HCT116 (cell line): Measurements from ENCODE around the gene CLPTM1L. TPM values are rescaled to one million over a fixed set of nuclear protein-coding genes. Genes with fewer than 3 reads are reported as not detected.
"Not testable (repeated sequence)": the region's sequence is repeated elsewhere in the genome, so short reads cannot be mapped to it uniquely, and the experiment has no call there.

Experiments
- ATAC-seq: fragments of 200-7000 bp; cut with Tn5 transposase; 2 replicates; pipeline ENCODE4 v1.9.1; 2020; ENCODE audit warnings: mild to moderate bottlenecking, moderate library complexity
- BruUV-seq: library from RNA; stranded (reverse); fragments of 400-500 nt; replicated peaks from 2 replicates; lab custom pipeline; 2021; lab: Mats Ljungman, UMichigan
- CTCF ChIA-PET: fragments of 300-600 bp; sonication (Branson Sonifier 250); formaldehyde crosslinking; loops from one replicate; lab custom pipeline; 2021; ENCODE audit warnings: antibody characterized with exemption; lab: Charles Lee
- POLR2A ChIA-PET: fragments of 300-600, 350-600 bp; sonication (Branson Sonifier 250); formaldehyde crosslinking; loops from one replicate; lab custom pipeline; 2021; ENCODE audit warnings: antibody characterized with exemption; lab: Charles Lee
- RAD21 ChIA-PET, 2 experiments: fragments of 300-600 bp; sonication (Branson Sonifier 250); formaldehyde crosslinking; loops; one replicate each; lab custom pipeline; 2023; ENCODE audit warnings: low total read pairs in 2 of 2; ENCODE audit not compliant: uncharacterized antibody in 2 of 2, unreplicated experiment in 2 of 2, low non-redundant PET in 1 of 2; lab: Charles Lee
- DNase-seq: peaks from one replicate; pipeline ENCODE4 v3.0.0-alpha.2; 2010; ENCODE audit warnings: low read depth, low spot score
- H2AFZ ChIP-seq: fragments of 200-600 bp; shearing (Covaris generic), sonication (generic); 2 replicates; pipeline ENCODE4 v1.6.1; 2017; ENCODE audit warnings: low read depth, mixed run types, mixed read lengths, antibody characterized with exemption, low read length; ENCODE audit not compliant: poor library complexity, severe bottlenecking
- H3K27ac ChIP-seq: 2 replicates; pipeline ENCODE4 v1.5.1; 2012; ENCODE audit warnings: low read depth, low read length
- H3K27me3 ChIP-seq: fragments of 200-600 bp; sonication (generic); 2 replicates; pipeline ENCODE4 v1.6.1; 2016; ENCODE audit warnings: mixed run types, low read length, mixed read lengths; ENCODE audit not compliant: insufficient read depth
- H3K36me3 ChIP-seq, 2 experiments: fragments of 200-500 bp in 1 of 2; fragments of 200-600 bp in 1 of 2; sonication (Bioruptor generic) in 1 of 2; sonication (generic) in 1 of 2; 2 replicates each; pipeline versions ENCODE4 v1.5.1 to v1.6.1; 2014 to 2016; ENCODE audit warnings: low read length in 2 of 2, inconsistent platforms in 1 of 2, mixed read lengths in 1 of 2, mixed run types in 1 of 2; ENCODE audit not compliant: insufficient read depth in 2 of 2, control insufficient read depth in 1 of 2
- H3K4me1 ChIP-seq, 2 experiments: fragments of 200-600 bp in 1 of 2; sonication (generic) in 1 of 2; 2 replicates each; pipeline versions ENCODE4 v1.5.1 to v1.6.1; 2012 to 2017; ENCODE audit warnings: low read length in 2 of 2, inconsistent platforms in 1 of 2, mild to moderate bottlenecking in 1 of 2, mixed read lengths in 1 of 2, mixed run types in 1 of 2, moderate library complexity in 1 of 2; ENCODE audit not compliant: insufficient read depth in 2 of 2, control insufficient read depth in 1 of 2
- H3K4me2 ChIP-seq: fragments of 200-600 bp; sonication (generic); 2 replicates; pipeline ENCODE4 v1.6.1; 2017; ENCODE audit warnings: mixed run types, low read length, mixed read lengths
- H3K4me3 ChIP-seq, 2 experiments: fragments of 200-600 bp in 1 of 2; sonication (generic) in 1 of 2; replicated peaks in 1 of 2; 2 replicates each; pipeline ENCODE4 v1.5.1; 2011 to 2016; ENCODE audit warnings: low read length in 2 of 2, control low read depth in 1 of 2, low read depth in 1 of 2, mild to moderate bottlenecking in 1 of 2, mixed read lengths in 1 of 2, mixed run types in 1 of 2
- H3K79me2 ChIP-seq: fragments of 200-600 bp; sonication (generic); 2 replicates; pipeline ENCODE4 v1.6.1; 2017; ENCODE audit warnings: mild to moderate bottlenecking, mixed run types, low read length, moderate library complexity, mixed read lengths; ENCODE audit not compliant: insufficient read depth
- H3K9ac ChIP-seq: fragments of 200-600 bp; sonication (generic); 2 replicates; pipeline ENCODE4 v1.6.1; 2016; ENCODE audit warnings: low read length, mixed read lengths
- H3K9me2 ChIP-seq: fragments of 200-600 bp; sonication (generic), shearing (Covaris generic); 2 replicates; pipeline ENCODE4 v1.6.1; 2017; ENCODE audit warnings: mixed run types, mild to moderate bottlenecking, moderate library complexity; ENCODE audit not compliant: insufficient read depth
- H3K9me3 ChIP-seq, 2 experiments: fragments of 200-500 bp in 1 of 2; fragments of 200-600 bp in 1 of 2; sonication (Bioruptor generic) in 1 of 2; sonication (generic) in 1 of 2; 2 replicates each; pipeline ENCODE4 v1.6.1; 2014 to 2017; ENCODE audit warnings: low read length in 2 of 2, mixed read lengths in 2 of 2, inconsistent platforms in 1 of 2, low read depth in 1 of 2, mild to moderate bottlenecking in 1 of 2, mixed run types in 1 of 2, moderate library complexity in 1 of 2; ENCODE audit not compliant: control insufficient read depth in 1 of 2, insufficient read depth in 1 of 2
- H4K20me1 ChIP-seq: fragments of 200-600 bp; sonication (generic), shearing (Covaris generic); 2 replicates; pipeline ENCODE4 v1.6.1; 2017; ENCODE audit warnings: mixed run types, mild to moderate bottlenecking, moderate library complexity; ENCODE audit not compliant: insufficient read depth
- intact Hi-C: fragments of 100-400 bp; cut with micrococcal nuclease; formaldehyde crosslinking; loops from 2 replicates; pipeline ENCODE4 v1.10.0; 2022
- total RNA-seq: library from RNA; stranded (reverse); gene quantifications from one replicate; pipeline ENCODE4 v1.2.1, GENCODE V29; 2021; ENCODE audit not compliant: unreplicated experiment

Gene CLPTM1L
- total RNA-seq, 1 experiment from 2014 or later = 98.4 TPM

GRCh38 chr5:1328237-1329110 lies 16.4 kb downstream of the CLPTM1L start:
- H2AFZ ChIP-seq, BruUV-seq, H3K9ac ChIP-seq, intact Hi-C loops, ATAC-seq, H3K9me3 ChIP-seq, H3K9me2 ChIP-seq, CTCF ChIA-PET, H3K27me3 ChIP-seq, H4K20me1 ChIP-seq, DNase-seq: not testable (repeated sequence)
- peaks cover 20 to 35% of the 10 kb centered on the region in 2 experiments for H3K4me1 ChIP-seq
- ChIA-PET POLR2A (interaction anchor here (0.9 kb wide), 1 partner anchor 11 kb away, joined by 3 read pairs; no protein-coding TSS in a partner anchor), RAD21 (interaction anchor here in 1 of 2 experiments (0.6 kb wide), 1 partner anchor 51 kb away, joined by 4 read pairs; no protein-coding TSS in a partner anchor)
- peak overlapping the region in 1 of 2 experiments; percentile 23; a peak in 1 of 4 replicates for H3K4me3 ChIP-seq
- H3K79me2 ChIP-seq = peaks cover 20% of the 10 kb centered on the region; the same call in 1 of the 2 replicates
- peak overlapping the region; percentile 47; the same call in 1 of the 2 replicates for H3K27ac ChIP-seq
- H3K4me2 ChIP-seq = peak overlapping the region; percentile 53
- H3K36me3 ChIP-seq = peaks cover 11 to 39% of the 10 kb centered on the region in 2 experiments; a peak in 3 of 4 replicates

GRCh38 chr5:1326901-1327756 lies 17.8 kb downstream of the CLPTM1L start:
- H2AFZ ChIP-seq, H3K9me2 ChIP-seq, POLR2A ChIA-PET, DNase-seq, ATAC-seq, H4K20me1 ChIP-seq, H3K27me3 ChIP-seq, BruUV-seq, H3K9me3 ChIP-seq, CTCF ChIA-PET, intact Hi-C loops: not testable (repeated sequence)
- peaks cover 9 to 41% of the 10 kb centered on the region in 2 experiments; a peak in 3 of 4 replicates for H3K36me3 ChIP-seq
- RAD21 ChIA-PET = interaction anchor here in 1 of 2 experiments (0.6 kb wide), 1 partner anchor 50 kb away, joined by 4 read pairs; no protein-coding TSS in a partner anchor
- H3K79me2 ChIP-seq = peaks cover 16% of the 10 kb centered on the region; the same call in 1 of the 2 replicates
- peak overlapping the region; percentile 29; the same call in 1 of the 2 replicates for H3K27ac ChIP-seq
- H3K4me2 ChIP-seq = peak overlapping the region; percentile 64
- peak overlapping the region; percentile 7; the same call in 1 of the 2 replicates for H3K9ac ChIP-seq
- H3K4me1 ChIP-seq = peaks cover 20 to 35% of the 10 kb centered on the region in 2 experiments
- peak overlapping the region in 1 of 2 experiments; percentile 12; a peak in 1 of 4 replicates for H3K4me3 ChIP-seq

GRCh38 chr5:1326532-1326875 lies 18.4 kb downstream of the CLPTM1L start:
- RAD21 ChIA-PET, H3K27ac ChIP-seq, H3K9ac ChIP-seq, DNase-seq, H4K20me1 ChIP-seq, BruUV-seq, POLR2A ChIA-PET, H3K9me2 ChIP-seq, H3K4me3 ChIP-seq, ATAC-seq, intact Hi-C loops, H3K27me3 ChIP-seq, H3K9me3 ChIP-seq, H2AFZ ChIP-seq: not testable (repeated sequence)
- H3K79me2 ChIP-seq = peaks cover 16% of the 10 kb centered on the region; the same call in 1 of the 2 replicates
- peaks cover 9 to 42% of the 10 kb centered on the region in 2 experiments; a peak in 3 of 4 replicates for H3K36me3 ChIP-seq
- peak overlapping the region; percentile 64 for H3K4me2 ChIP-seq
- CTCF ChIA-PET = interaction anchor here (0.5 kb wide), 1 partner anchor 143 kb away, joined by 3 read pairs; no protein-coding TSS in a partner anchor
- H3K4me1 ChIP-seq = peaks cover 20 to 35% of the 10 kb centered on the region in 2 experiments
